HTERT RPE-1 (cell line): ENCODE measurements around the gene ZNF296.
"Not testable (repeated sequence)": the region's sequence is repeated elsewhere in the genome, so short reads cannot be mapped to it uniquely, and the experiment has no call there.

Source experiments
- in situ Hi-C: fragments of 300-500 bp; cut with MboI; formaldehyde crosslinking; loops from 4 replicates; pipeline ENCODE4 v1.14.3; 2020; ENCODE audit warnings: low sequenced_read_pairs

ZNF296 gene

DNA sequence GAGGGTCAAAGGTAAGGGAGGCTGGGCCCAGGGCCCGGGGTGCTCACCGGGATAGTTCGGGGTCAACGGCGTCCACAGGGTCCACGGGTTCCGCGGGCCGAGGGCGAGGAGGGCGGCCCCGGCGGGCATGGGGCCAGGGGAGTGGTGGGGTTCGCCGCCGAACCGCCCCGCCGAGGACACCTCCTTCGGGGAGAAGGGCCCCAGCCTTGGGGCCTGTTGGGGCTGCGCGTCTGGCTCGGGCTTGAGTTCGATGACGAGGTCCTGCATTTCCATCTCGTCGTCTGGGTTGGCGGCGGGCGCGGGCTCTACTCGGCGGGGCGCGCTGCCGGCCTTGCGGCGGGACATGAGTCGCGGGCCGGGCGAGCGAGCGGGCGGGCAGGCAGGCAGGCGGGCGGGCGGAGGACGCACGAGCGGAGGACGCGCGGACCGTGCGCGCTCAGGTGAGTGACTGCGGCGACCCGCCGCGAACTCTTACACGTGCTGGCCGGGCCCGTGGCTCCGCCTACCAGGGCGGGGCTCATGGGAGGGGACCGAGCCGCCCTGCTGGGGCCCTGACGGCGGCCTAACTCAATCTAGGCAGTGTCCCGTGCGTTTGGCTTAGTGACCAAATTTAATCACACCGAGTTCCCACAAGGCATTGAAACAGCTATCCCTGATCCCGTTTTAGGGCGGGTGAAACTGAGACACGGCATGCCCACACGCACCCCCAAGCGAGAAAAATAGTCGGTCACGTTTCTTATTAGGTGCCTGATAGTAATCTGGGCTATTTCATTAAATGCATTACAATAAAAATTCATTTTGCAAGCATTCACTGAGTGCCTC, at the start of gene ZNF296:
ZNF296 (minus strand) TSS at position 450 of the 822 bp plus-strand sequence; CDS start at position 345, 105 bp downstream.
- in situ Hi-C loops: no loop called here

- in situ Hi-C loops: no loop called here
These were observed 49.1 kb upstream of the ZNF296 start for GRCh38 chr19:45125360-45125759.

- in situ Hi-C loops: no loop called here
These were observed 47.7 kb upstream of the ZNF296 start for GRCh38 chr19:45124021-45124420.

DNA sequence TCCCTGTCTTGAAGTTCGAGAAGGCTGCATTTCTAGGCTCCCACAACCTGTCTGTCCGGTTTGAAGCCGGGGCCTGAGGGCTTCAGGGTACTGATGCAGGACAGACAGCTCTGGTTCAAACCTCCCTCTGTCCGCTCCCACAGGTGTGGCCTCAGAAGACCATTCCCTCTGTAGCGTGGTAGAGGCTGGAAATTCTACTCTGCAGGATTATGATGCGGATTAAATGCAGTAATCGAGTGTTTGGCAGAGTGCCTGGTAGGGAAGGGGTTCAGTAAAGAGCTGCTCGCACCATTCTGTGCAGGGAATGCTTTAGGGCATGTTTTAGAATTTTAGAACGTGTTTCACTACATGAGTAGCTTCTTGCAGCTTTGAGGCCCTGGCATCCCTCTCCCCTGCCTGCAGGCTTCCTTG, 47.2 kb upstream of the ZNF296 start:
- in situ Hi-C loops: no loop called here

- in situ Hi-C loops: no loop called here
These were observed 46.6 kb upstream of the ZNF296 start for GRCh38 chr19:45122832-45123231.

GRCh38 chr19:45121827-45122345, 45.6 kb upstream of the ZNF296 start:
- in situ Hi-C loops: no loop called here

GRCh38 chr19:45119582-45119981, 43.3 kb upstream of the ZNF296 start:
- in situ Hi-C loops: no loop called here

- in situ Hi-C loops: not testable (repeated sequence)
These were observed 42.5 kb upstream of the ZNF296 start for GRCh38 chr19:45118591-45119355.

DNA sequence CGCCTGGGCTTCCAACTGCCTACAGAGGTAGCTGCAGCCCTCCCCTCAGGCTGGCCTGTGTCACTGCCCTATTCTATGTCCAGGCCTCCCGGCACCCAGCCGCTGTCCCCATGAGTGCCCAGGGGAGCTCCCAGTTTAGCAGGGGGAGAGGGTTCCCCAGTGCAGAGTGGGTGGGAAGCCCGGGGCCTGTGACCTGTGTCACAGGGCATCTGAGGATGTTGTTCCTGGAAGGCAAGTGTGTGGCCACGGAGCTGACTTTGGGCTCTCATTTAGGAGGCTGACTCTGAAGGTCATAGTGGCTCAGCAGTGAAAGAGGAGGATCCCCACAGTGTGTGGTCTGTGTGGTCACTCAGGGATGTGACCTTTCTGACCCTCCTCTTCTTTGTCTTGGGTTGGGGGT, 41.8 kb upstream of the ZNF296 start:
- in situ Hi-C loops: no loop called here

- in situ Hi-C loops: no loop called here
These were observed 41.4 kb upstream of the ZNF296 start for GRCh38 chr19:45117671-45118070.

- in situ Hi-C loops: no loop called here
These were observed 40.9 kb upstream of the ZNF296 start for GRCh38 chr19:45117167-45117594.

- in situ Hi-C loops: no loop called here
These were observed 39.7 kb upstream of the ZNF296 start for GRCh38 chr19:45115809-45116615.

DNA sequence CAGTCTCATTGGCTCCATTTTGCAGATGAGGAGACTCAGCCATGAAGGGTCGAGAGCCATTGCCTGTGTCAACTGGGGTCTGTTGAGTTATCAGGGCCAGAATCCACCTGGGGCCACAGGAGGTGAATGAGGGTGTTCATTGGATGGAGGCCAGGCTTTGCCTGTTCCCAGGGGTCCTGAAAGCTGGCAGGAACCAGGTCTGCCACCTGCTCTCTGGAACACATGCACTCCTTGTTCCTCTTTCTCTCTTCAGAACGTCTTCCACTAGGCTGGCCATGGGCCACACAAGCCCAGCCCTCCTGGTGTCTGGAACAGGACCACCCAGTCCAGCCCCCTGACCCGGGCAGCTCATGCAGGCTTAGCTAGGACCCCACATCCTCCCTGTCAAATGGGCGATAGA, 37.8 kb upstream of the ZNF296 start:
- in situ Hi-C loops: no loop called here

DNA sequence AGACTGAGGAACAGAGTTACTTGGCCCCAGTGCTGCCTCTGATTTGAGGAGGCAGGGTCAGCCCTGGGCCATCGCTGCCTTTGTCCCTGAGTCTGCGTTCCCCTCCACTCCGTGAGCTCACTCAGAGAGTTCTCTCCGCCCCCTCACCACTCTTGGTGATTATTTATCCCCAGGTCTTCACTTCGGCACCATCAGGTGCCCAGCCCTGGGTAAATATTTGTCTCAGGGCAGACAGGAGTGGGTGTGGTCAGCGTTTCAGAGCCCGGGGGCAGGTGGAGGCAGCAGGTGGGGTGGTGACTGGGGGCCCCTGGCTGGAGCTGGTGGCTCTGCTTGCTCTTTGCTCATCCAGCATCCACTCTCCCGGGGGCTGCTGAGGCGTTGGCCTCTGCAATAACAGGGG, 37.4 kb upstream of the ZNF296 start:
- in situ Hi-C loops: no loop called here

- in situ Hi-C loops: no loop called here
These were observed 36.0 kb upstream of the ZNF296 start for GRCh38 chr19:45112111-45112827.

DNA sequence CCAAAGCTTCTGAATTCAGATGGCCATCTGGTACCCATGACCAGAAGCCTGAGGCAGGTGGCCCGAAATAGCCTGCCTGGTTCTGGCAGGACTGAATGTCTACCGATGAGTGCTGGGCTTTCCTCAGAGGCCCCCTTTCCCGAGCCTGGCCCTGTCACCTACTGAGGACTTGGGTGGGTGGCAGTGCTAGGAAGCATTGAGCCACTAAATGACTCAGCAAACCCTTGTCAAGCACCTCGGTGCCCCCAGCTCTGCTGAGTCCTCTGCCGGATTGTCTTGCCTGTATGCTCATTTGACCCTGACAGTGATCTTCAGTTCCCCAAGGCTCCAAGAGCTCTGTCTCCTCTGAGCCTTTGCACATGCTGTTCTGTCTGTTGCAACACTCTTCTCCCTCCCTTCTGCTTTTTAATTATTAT, 34.6 kb upstream of the ZNF296 start:
- in situ Hi-C loops: no loop called here

DNA sequence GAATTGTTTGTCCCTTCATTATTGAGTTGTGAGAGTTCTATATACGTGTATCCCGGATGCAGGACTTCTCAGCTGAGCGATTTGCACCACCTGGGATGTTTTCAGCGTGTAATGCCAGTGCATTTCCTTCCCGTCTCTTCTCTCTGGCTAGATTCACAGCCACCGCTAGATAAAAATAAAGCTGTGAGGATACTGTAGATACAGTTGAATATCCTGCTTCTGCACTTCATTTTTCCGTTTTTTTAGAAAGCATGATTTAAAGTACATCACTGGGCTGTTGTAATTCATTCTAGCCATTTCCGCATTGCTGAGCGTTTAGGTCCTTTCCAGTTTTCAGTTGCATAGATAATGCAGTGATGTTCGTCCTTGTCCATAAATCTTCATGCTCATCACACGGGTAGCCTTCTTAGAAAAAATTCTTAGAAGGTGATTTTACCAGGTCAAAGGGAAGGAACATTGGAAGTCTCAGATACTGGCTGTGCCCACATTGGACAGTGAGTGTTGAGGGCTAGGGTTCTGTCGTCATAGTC, 31.4 kb upstream of the ZNF296 start:
- in situ Hi-C loops: no loop called here

DNA sequence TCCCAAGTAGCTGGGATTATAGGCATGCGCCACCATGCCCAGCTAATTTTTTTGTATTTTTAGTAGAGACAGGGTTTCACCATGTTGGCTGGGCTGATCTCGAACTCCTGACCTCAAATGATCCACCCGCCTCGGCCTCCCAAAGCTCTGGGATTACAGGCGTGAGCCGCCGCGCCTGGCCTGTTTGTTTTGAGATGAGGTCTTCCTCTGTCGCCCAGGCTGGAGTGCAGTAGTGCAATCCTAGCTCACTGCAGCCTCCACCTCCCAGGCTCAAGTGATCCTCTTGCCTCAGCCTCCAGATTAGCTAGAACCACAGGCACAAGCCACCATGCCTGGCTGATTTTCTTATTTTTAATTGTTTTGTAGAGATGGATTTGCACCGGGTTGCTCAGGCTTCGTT, 30.1 kb upstream of the ZNF296 start:
- in situ Hi-C loops: not testable (repeated sequence)

DNA sequence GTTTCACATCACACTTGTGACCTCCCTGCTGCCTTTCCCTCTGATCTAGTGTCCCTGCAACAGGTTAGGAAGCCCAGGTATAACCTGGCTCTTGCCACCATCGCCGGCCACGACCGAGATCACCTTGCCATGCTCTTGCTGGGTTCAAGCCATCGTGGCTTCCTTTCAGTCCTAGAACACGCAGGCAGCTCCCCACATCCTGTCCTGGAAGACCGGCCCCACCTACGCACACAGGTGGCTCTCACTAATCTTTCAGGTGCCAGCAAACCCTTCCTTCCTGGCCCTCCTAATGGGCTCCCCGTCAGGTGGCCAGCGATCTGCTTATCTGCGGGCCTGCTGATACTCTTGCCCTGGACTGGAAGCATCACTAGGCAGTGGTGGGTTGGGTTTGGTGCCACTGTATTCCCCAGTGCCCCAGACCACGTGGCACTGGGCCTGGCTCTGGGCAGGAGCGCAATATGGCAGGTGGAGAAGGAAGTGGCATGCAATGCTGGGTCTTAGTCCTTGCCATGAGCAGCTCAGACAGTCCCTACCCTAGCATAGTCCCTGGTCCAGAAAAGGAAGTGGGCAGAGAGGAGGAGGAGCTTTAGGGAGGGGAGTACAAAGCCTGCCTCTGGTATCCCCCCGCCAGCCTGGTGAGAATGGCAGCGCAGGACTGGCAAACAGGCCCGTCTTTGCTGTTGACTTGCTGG, 28.5 kb upstream of the ZNF296 start:
- in situ Hi-C loops: no loop called here
